ENCODE data around the gene ZXDC. TPM values are rescaled to one million over a fixed set of nuclear protein-coding genes. Genes with fewer than 3 reads are reported as not detected.

The ZXDC gene
- total RNA-seq, 2 donors from 2014 or later: 18.9 to 25.5 TPM

DNA sequence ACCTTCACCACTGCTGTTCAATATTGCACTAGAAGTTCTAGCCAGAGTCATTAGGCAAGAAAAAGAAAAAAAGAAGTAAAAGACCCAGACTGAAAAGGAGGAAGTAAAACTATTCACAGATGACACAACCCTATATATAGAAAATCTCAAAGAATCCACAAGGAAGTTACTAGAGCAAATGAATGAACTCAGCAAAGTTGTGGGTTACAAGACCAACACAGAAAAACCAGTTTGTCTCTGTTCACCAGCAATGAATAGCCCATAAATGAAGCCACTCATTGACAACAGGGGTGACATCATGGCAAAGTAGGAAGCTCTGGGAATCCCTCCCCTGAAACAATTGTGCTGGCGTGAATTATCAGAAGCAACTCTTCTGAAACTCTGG is 76.3 kb downstream of the ZXDC start:
- no peaks in the 10 kb centered on the region for H3K27me3 ChIP-seq
- DNase-seq (ENCODE audit: low spot score): no peak
- H3K4me1 ChIP-seq: peaks cover 0 to 8% of the 10 kb centered on the region in 2 donors
- H3K9me3 ChIP-seq: no peaks in the 10 kb centered on the region
- H3K36me3 ChIP-seq: no peaks in the 10 kb centered on the region
- H3K27ac ChIP-seq: no peak overlapping the region
- H3K4me3 ChIP-seq: no peak overlapping the region
- TF ChIP-seq, protein P1, sequence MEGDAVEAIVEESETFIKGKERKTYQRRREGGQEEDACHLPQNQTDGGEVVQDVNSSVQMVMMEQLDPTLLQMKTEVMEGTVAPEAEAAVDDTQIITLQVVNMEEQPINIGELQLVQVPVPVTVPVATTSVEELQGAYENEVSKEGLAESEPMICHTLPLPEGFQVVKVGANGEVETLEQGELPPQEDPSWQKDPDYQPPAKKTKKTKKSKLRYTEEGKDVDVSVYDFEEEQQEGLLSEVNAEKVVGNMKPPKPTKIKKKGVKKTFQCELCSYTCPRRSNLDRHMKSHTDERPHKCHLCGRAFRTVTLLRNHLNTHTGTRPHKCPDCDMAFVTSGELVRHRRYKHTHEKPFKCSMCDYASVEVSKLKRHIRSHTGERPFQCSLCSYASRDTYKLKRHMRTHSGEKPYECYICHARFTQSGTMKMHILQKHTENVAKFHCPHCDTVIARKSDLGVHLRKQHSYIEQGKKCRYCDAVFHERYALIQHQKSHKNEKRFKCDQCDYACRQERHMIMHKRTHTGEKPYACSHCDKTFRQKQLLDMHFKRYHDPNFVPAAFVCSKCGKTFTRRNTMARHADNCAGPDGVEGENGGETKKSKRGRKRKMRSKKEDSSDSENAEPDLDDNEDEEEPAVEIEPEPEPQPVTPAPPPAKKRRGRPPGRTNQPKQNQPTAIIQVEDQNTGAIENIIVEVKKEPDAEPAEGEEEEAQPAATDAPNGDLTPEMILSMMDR (IDR thresholded peaks at IDR 0.05): no peak

DNA sequence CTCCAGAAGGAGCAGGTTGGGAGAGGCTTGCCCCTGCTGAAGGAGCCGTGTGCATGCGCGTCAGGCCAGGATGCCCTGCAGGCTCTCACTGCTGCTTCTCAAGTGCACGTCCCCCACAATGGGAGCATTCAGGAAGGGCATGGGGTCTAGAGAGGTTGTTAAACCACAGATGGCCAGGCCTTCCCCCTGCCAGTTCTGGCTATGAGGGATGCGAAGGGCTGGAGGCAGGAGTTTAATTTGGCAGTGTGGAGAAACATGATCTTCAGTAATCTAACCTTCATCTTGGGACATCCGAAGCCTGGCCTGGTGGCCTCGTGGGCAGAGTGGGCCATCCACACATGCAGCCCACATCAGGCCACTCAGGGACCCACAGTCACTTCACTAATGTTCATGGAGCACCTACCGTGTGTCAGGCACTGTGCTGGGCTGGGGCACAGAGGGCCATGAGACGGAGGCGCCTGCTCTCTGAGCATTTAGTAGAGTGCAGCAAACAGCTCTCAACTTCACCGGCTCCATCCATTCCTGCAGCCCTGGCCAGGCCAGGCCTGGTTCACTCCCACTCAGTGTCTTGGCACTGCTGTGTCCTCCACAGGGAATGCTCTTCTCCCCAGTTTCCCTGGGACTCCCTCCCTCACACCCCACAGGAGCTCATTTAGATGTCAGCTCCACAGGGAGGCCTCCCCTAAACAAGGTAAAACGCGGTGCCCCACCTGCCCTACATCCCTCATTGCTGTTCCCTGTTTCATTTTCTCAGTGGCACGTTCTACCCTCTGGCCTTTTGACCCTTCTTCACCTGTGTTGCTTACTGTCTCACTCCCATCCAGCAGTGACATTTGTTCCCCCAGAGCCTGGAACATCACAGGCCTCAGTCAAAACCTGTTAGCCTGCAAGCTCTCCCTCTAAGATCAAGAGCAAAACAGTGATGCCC is 77.0 kb downstream of the ZXDC start:
- Histone ChIP-seq H3K27ac (no peak overlapping the region), H3K36me3 (no peaks in the 10 kb centered on the region), H3K4me3 (no peak overlapping the region), H3K27me3 (no peaks in the 10 kb centered on the region), H3K4me1 (peaks cover 0 to 9% of the 10 kb centered on the region in 2 donors), H3K9me3 (no peaks in the 10 kb centered on the region)
- no peak for DNase-seq (ENCODE audit: low spot score)
- TF ChIP-seq, protein P1 (IDR thresholded peaks at IDR 0.05): no peak

DNA sequence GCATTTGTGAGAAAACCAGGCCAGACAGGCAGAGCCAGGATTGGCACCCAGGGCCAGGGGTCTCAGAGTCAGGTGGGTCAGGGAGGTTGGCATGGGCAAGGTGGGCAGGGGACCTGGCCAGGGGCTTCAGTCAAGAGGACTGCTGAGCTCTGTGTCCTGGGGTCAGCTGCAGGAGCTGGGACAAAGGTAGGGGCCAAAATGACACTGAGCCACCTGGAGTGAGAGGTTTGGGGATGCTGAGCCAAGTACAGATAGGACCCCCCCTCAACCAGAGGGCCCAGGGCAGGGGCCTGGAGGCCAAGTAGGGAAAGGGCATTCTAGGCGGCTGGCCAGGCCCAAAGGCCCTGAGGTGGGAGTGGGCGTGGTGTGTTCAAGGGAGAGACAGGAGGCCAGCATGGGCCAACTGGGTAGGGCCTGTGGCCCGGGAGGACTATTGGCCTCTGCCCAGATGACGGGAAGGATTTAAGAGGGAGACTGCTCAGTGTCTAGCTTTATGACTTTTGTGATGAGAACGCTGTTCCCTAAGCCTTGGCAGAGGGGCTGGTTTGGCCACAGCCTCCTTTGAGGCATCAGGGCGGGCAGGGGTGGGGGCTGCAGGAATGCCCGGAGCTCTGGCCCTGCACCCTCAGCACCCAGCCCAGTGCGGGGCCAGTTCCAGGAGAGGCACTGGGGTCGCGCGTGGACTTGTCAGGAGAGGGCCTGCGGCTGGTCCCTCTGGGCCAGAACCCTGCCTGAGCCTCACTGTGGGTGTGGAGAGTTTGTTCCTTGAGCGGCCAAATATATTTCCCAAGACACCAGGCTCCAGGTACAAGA is 77.9 kb downstream of the ZXDC start:
- no peaks in the 10 kb centered on the region for H3K9me3 ChIP-seq
- TF ChIP-seq, protein P1 (IDR thresholded peaks at IDR 0.05): no peak
- H3K36me3 ChIP-seq: no peaks in the 10 kb centered on the region
- H3K4me3 ChIP-seq: no peak overlapping the region
- H3K4me1 ChIP-seq: peaks cover 0 to 9% of the 10 kb centered on the region in 2 donors
- DNase-seq (ENCODE audit: low spot score): no peak
- H3K27ac ChIP-seq: no peak overlapping the region
- H3K27me3 ChIP-seq: no peaks in the 10 kb centered on the region

DNA sequence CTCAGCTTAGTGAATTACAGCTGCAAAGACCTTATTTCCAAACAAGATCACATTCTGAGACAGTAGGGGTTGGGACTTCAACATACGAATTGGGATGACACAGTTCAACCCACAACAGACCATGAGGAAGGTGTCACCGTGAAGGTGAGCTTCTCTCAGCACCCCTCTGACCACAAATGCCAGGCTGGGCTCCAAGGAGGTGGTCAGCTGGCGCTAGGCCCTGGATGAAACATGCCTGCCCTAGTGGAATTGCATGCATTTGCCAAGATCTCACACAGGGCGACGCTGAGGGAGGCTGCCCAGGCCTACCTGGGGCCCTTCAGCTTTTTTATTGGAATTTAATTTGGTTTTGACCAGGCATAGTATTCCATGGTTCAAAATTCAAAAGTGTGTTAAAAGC is 79.2 kb downstream of the ZXDC start:
- Histone ChIP-seq H3K27ac (no peak overlapping the region), H3K36me3 (no peaks in the 10 kb centered on the region), H3K27me3 (no peaks in the 10 kb centered on the region), H3K4me3 (no peak overlapping the region), H3K9me3 (no peaks in the 10 kb centered on the region), H3K4me1 (peaks cover 0 to 9% of the 10 kb centered on the region in 2 donors)
- TF ChIP-seq, protein P1 (IDR thresholded peaks at IDR 0.05): no peak
- DNase-seq (ENCODE audit: low spot score): no peak

DNA sequence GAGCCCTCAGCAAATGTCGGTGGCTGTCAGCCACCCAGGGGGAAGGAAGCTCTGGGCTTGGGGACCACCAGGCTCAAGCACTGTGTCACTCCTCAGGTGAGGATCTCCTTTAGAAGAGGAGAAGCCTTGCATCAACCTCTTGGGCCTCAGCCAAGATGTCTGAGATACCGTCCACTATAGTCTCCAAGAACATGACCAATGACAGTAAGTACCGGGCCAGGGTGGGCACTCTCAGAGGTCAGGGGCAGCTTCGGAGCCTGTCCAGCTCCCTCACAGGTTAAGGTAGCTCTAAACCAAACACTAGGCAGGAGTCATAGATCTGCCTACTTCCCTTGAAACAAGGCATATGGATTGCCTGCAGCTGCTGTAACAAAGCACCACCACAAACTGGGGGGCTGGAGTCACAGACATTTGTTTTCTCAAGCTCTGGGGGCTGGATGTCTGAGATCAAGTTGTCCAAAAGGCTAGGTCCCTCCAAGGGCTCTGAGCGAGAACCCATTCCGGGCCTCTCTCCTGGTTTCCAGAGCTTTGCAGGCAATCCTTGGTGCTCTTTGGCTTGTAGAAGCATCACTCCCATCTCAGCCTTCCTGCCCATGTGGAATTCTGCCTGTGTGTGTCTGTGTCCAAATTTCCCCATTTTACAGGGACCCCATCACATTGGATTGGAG is 79.7 kb downstream of the ZXDC start:
- Histone ChIP-seq H3K27ac (no peak overlapping the region), H3K4me1 (peaks cover 0 to 9% of the 10 kb centered on the region in 2 donors), H3K36me3 (no peaks in the 10 kb centered on the region), H3K4me3 (no peak overlapping the region), H3K27me3 (no peaks in the 10 kb centered on the region), H3K9me3 (no peaks in the 10 kb centered on the region)
- DNase-seq (ENCODE audit: low spot score): no peak
- TF ChIP-seq, protein P1 (IDR thresholded peaks at IDR 0.05): no peak

Measured in right atrium auricular region (tissue), 2 donors.